H1 (cell line): ENCODE results near the gene SLC6A12. TPM values are rescaled to one million over a fixed set of nuclear protein-coding genes. Genes with fewer than 3 reads are reported as not detected.

Experiments
- CREB1 ChIP-seq: IDR thresholded peaks from 2 replicates; pipeline ENCODE4 v1.6.1; 2012; ENCODE audit warnings: inconsistent platforms
- CTBP2 ChIP-seq: IDR thresholded peaks from 2 replicates; pipeline ENCODE4 v1.7.0; 2011; ENCODE audit warnings: borderline replicate concordance, mild to moderate bottlenecking, moderate library complexity, mixed read lengths, low read length; ENCODE audit not compliant: insufficient read depth, insufficient read length
- POLR2AphosphoS5 ChIP-seq: IDR thresholded peaks from 2 replicates; pipeline ENCODE4 v1.6.1; 2011; ENCODE audit warnings: low read depth, low read length
- POU5F1 ChIP-seq: IDR thresholded peaks from 2 replicates; pipeline ENCODE4 v1.6.1; 2011; ENCODE audit warnings: low read depth, mild to moderate bottlenecking, low read length, moderate library complexity
- polyA plus RNA-seq, 7 experiments: library from polyadenylated mRNA; depleted of rRNA in 3 of 7; stranded (reverse) in 5 of 7; unstranded in 2 of 7; fragments of >200 nt in 5 of 7; fragments of 200-250 nt in 2 of 7; gene quantifications; 1 replicate in 5 of 7; 2 replicates in 1 of 7; 4 replicates in 1 of 7; pipeline versions ENCODE4 v1.2.1 to v1.2.3, GENCODE V29; 2011 to 2013; ENCODE audit warnings: missing spikeins in 2 of 7, mixed read lengths in 2 of 7
- total RNA-seq: library from RNA; stranded (reverse); fragmentation: NEBNext Ultra II Directional; extraction: Animal tissue kit (Norgen Biotek cat#: 25700); gene quantifications from 2 replicates; pipeline ENCODE4 v1.2.1, GENCODE V29; 2021
- TF ChIP-seq, protein P1 (sequence below): IDR thresholded peaks from 2 replicates; pipeline ENCODE4 v1.6.1; 2011; ENCODE audit warnings: low read depth, mild to moderate bottlenecking, low read length; ENCODE audit not compliant: insufficient read depth
- TF ChIP-seq, protein P2 (sequence below): IDR thresholded peaks from 2 replicates; pipeline ENCODE4 v1.6.1; 2012; ENCODE audit warnings: inconsistent platforms
- TF ChIP-seq, protein P3 (sequence below): IDR thresholded peaks from 2 replicates; pipeline ENCODE4 v1.6.1; 2011; ENCODE audit warnings: low read length, improper control_type of control experiment

The SLC6A12 gene
- total and polyA plus RNA-seq, 2 of the 8 experiments (the other 6 are each of a cell fraction or from before 2014, with no cell fraction given) = 0.70 to 1.1 TPM

DNA sequence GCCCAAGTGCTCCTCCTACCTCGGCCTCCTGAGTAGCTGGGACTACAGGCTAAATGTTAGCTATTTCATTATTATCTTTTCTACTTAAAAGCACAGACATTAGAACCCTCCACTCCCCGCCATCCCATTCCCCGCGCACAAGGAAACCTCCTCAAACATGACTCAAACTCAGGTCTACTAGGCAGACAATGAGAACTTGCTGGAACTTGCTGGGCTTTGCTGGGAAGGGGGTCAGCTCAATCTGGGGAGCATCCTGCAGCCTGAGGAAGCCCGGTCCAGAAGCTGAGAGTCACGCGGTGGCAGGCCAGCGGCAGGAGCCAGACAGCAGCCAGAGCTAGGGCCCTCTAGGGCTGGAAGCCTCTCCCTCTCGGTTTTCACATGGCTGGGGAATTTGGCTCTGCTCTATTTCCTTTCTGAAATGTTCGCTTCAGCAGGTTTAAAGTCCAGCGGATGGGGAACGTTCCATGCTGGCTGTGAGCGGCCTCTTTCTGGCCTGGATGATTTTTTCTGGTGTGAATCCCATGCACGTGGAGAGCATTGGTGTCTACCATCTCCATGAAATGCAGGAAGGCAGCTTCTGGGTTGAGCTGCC is 68.5 kb downstream of the SLC6A12 start (continued):
- TF ChIP-seq, protein P1, sequence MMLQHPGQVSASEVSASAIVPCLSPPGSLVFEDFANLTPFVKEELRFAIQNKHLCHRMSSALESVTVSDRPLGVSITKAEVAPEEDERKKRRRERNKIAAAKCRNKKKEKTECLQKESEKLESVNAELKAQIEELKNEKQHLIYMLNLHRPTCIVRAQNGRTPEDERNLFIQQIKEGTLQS = no peak
- no peak for TF ChIP-seq CTBP2
- TF ChIP-seq, protein P2, sequence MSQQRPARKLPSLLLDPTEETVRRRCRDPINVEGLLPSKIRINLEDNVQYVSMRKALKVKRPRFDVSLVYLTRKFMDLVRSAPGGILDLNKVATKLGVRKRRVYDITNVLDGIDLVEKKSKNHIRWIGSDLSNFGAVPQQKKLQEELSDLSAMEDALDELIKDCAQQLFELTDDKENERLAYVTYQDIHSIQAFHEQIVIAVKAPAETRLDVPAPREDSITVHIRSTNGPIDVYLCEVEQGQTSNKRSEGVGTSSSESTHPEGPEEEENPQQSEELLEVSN = no peak
- TF ChIP-seq CREB1 = no peak
- TF ChIP-seq, protein P3, sequence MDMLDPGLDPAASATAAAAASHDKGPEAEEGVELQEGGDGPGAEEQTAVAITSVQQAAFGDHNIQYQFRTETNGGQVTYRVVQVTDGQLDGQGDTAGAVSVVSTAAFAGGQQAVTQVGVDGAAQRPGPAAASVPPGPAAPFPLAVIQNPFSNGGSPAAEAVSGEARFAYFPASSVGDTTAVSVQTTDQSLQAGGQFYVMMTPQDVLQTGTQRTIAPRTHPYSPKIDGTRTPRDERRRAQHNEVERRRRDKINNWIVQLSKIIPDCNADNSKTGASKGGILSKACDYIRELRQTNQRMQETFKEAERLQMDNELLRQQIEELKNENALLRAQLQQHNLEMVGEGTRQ = no peak
- TF ChIP-seq POU5F1 = no peak
- TF ChIP-seq POLR2AphosphoS5 = no peak
